Activated gamma-delta T cell treated with Interleukin-2 at 50 U/mL for 16 hours (primary cell): ENCODE measurements around the gene LINC00632.
"Not testable (repeated sequence)": the region's sequence is repeated elsewhere in the genome, so short reads cannot be mapped to it uniquely, and the experiment has no call there.

Experiments used
- DNase-seq: peaks from one replicate; pipeline ENCODE4 v3.0.0-alpha.2; 2020

Gene LINC00632

DNA sequence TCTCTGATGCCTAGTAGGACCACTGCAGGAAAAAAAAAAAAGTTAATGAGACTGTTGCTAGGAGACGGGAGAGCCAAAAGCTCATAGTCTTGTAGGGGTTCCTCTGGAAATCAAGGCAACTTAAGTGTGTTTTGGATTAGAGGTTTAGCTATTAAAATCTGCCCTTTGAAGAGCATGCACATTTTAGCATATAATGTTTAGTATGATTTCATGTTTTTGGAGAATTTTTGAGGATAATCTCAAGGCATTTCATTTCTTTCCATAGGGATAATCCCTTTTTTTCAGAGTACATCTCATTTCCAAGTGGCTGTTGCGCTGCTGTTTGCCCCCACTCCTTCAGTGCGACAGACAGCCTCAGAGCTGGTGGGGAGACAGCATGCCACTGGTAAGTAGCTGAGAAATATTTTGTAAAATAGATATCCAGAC lies at the start of gene LINC00632:
Gene LINC00632, plus strand, starts transcription at position 339 of the 426 bp plus-strand sequence.
- no peak for DNase-seq

GRCh38 chrX:140661643-140662042 lies 47.9 kb upstream of the LINC00632 start:
- no peak for DNase-seq

DNA sequence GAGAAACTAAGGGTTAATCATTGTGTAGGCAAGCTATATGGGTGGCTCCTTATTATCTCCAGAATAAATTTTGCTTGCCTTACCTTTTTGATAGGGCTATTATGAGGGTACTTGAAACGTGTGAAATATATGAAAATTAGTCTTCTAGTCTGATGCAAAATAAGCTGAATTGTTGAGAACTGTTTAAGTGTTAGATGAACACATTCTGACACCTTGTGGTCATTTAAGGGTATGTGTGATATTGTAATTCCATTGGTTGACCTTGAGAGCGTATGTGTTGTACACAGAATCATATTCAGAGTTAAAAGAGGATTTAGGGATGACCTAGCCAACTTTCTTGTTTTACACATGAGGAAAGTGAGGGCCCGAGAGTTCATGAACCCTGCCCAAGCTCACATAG lies 44.6 kb upstream of the LINC00632 start:
- no peak for DNase-seq

GRCh38 chrX:140672840-140673731 lies 36.5 kb upstream of the LINC00632 start:
- DNase-seq = no peak

GRCh38 chrX:140687706-140688105 lies 21.9 kb upstream of the LINC00632 start:
- DNase-seq = no peak

DNA sequence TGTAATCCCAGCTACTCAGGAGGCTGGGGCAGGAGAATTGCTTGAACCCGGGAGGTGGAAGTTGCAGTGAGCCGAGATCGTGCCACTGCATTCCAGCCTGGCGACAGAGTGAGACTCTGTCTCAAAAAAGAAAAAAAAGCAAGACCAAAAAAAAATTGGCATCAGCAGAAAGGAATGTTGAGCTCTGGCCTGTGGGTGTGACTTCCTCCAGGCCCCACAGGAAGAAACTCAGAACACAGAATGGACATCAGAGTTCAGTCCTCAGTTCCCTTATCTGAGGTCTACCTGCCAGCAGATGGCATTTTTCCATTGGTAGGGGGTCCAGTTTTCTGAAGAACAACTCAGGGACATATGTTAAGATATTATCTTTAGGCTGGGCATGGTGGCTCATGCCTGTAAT lies 18.0 kb upstream of the LINC00632 start:
- DNase-seq = not testable (repeated sequence)

GRCh38 chrX:140697618-140698017 lies 11.9 kb upstream of the LINC00632 start:
- no peak for DNase-seq

- no peak for DNase-seq
Measured at GRCh38 chrX:140701480-140701879, 8.1 kb upstream of the LINC00632 start.

GRCh38 chrX:140710710-140711109 lies 1.2 kb downstream of the LINC00632 start:
- DNase-seq = no peak

- no peak for DNase-seq
Measured at GRCh38 chrX:140711894-140712293, 2.3 kb downstream of the LINC00632 start.

GRCh38 chrX:140712413-140713173 lies 3.0 kb downstream of the LINC00632 start:
- DNase-seq = no peak

DNA sequence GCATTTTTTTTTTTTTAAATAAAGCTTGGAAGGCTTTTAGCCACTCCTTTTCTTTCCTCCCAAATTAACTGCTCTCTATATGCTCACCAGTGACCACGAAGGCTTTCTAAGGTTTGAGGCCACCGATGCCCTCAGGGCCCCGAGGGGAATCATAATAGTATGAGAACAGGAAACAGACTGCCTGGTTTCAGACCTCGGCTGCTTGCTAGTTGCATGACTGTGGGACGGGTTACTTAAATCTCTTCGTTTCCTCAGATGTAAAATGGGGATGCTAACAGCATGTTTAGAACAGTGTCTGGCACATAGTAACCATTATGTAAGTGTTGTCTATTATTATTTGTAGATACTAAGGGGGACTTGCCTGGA lies 3.6 kb downstream of the LINC00632 start:
- no peak for DNase-seq

DNA sequence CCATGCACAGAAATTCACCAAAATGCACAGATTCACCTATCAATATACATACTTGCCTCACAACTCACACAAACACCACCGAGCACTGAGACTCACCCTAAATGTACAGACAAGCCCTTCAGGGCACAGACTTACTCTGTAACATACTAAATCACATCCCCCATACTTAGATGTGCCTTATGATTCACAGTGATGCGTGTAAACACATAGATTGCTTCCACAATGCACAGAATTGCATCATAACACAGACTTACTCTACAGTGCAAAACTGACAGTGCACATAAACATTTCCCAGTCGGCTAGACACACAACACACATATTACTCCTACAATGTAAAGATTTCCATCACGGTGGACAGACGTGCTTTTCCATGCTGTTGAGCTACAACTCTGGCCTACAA lies 6.2 kb downstream of the LINC00632 start:
- DNase-seq = no peak

- DNase-seq = no peak
Measured at GRCh38 chrX:140723121-140723715, 13.7 kb downstream of the LINC00632 start.

DNA sequence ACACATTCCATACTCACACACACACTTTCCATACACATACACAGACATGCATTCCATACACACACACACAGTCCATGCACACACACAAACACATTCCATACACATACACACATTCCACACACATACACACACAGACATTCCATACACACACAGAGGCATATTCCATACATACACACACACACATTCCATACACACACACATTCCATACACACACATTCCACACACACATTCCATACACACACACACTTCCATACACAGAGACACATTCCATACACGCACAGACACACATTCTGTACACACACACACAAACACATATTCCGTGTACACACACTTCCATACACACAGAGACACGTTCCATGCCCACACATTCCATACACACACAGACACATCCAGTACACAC lies 14.8 kb downstream of the LINC00632 start:
- no peak for DNase-seq

GRCh38 chrX:140724736-140725135 lies 15.2 kb downstream of the LINC00632 start:
- no peak for DNase-seq

- DNase-seq = no peak
Measured at GRCh38 chrX:140725500-140725899, 15.9 kb downstream of the LINC00632 start.

GRCh38 chrX:140733766-140734342 lies 24.3 kb downstream of the LINC00632 start:
- DNase-seq = no peak

GRCh38 chrX:140744085-140744484 lies 34.5 kb downstream of the LINC00632 start:
- no peak for DNase-seq

DNA sequence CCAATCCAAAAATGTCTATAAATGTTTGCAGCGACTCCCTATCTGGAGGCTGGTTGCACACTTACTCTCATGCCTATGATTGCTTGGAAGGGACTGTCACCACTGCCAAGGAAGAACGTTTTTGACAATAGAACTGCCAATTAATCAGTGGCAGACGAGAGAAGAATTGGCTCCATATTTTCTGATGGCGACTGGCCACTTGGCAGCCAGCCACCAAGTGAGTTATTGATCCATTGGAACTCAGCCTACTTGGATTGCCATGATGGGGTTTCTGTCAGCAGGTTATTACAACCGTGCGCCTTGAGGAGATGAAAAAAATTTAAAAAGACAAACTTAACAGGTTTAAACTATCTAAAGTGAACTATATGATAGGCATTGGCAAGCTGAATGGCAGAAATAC lies 47.4 kb downstream of the LINC00632 start:
- DNase-seq = no peak

GRCh38 chrX:140762061-140762460 lies 52.5 kb downstream of the LINC00632 start:
- DNase-seq = no peak

- no peak for DNase-seq
Measured at GRCh38 chrX:140764401-140764919, 54.9 kb downstream of the LINC00632 start.
